Lower leg skin (tissue), 4 donors: Measurements from ENCODE around the gene ADARB2. TPM values are rescaled to one million over a fixed set of nuclear protein-coding genes. Genes with fewer than 3 reads are reported as not detected.
A peak's percentile ranks its signal among the peaks of the same experiment; 100 is the strongest.

Experiments used
- DNase-seq, 2 donors: peaks; one replicate each; pipeline ENCODE4 v3.0.0-alpha.2; 2019; ENCODE audit warnings: low spot score in 2 of 2
- H3K4me3 ChIP-seq: fragments of 200-600 bp; sonication (generic); 2 replicates; pipeline ENCODE4 v1.5.1; 2017; ENCODE audit warnings: mild to moderate bottlenecking, low read depth; ENCODE audit not compliant: poor library complexity, severe bottlenecking
- POLR2A ChIP-seq, 2 donors: fragments of 450-650 bp; IDR thresholded peaks; one replicate each; pipeline ENCODE4 v1.6.1; 2016 to 2017; ENCODE audit warnings: antibody characterized with exemption in 2 of 2, mild to moderate bottlenecking in 1 of 2, moderate library complexity in 1 of 2
- WGBS, 2 donors: methylation state at CpG; one replicate each; pipeline ENCODE4 v1.1.5; 2018; 5-methylcytosine and 5-hydroxymethylcytosine counted together
- intact Hi-C: fragments of 100-400 bp; cut with DNase I; formaldehyde crosslinking; loops from one replicate; pipeline ENCODE4 v1.15.0; 2023; ENCODE audit warnings: low total_unique reads
- total RNA-seq, 4 donors: library from RNA; depleted of rRNA; stranded (reverse); fragments of >200 nt; gene quantifications; one replicate each; pipeline ENCODE4 v1.1.0, GENCODE V29; 2016
- TF ChIP-seq, protein P1 (sequence below), 3 donors: fragments of 450-650 bp; IDR thresholded peaks; one replicate each; pipeline ENCODE4 v1.5.1; 2016; ENCODE audit warnings: antibody characterized with exemption in 3 of 3, mild to moderate bottlenecking in 3 of 3, moderate library complexity in 2 of 3

Gene ADARB2
- total RNA-seq, 4 donors from 2014 or later, result 0.72 to 3.6 (median 1.8) TPM

DNA sequence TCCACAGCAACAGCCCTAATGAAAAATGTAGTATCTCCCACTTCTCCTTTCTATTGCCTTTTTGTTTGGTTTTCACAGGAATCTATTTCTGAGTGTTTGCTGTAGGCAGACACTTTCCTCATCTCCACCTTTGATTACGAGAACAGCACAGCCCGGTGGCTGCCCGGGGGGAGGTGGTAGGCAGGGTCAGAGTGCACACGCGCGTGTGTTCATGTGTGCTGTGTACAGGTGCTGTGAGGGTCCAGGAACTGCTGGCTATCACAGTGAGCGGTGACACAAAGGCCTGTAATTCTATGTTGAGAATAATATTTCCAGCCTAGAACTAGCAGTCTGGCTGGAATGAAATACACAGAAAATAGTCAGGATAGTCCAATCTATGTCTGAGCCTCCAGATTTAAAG is 212.8 kb downstream of the ADARB2 start:
- 81 to 85% methylated on average over 7 of the region's 7 CpGs for WGBS, 2 donors
- intact Hi-C loops, result no loop called here
- DNase-seq, result peak in 1 of 2 donors; percentile 18
- H3K4me3 ChIP-seq, result no peak overlapping the region
- no peak for TF ChIP-seq POLR2A (IDR thresholded peaks at IDR 0.05)
- TF ChIP-seq, protein P1, sequence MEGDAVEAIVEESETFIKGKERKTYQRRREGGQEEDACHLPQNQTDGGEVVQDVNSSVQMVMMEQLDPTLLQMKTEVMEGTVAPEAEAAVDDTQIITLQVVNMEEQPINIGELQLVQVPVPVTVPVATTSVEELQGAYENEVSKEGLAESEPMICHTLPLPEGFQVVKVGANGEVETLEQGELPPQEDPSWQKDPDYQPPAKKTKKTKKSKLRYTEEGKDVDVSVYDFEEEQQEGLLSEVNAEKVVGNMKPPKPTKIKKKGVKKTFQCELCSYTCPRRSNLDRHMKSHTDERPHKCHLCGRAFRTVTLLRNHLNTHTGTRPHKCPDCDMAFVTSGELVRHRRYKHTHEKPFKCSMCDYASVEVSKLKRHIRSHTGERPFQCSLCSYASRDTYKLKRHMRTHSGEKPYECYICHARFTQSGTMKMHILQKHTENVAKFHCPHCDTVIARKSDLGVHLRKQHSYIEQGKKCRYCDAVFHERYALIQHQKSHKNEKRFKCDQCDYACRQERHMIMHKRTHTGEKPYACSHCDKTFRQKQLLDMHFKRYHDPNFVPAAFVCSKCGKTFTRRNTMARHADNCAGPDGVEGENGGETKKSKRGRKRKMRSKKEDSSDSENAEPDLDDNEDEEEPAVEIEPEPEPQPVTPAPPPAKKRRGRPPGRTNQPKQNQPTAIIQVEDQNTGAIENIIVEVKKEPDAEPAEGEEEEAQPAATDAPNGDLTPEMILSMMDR (IDR thresholded peaks at IDR 0.05), result no peak

DNA sequence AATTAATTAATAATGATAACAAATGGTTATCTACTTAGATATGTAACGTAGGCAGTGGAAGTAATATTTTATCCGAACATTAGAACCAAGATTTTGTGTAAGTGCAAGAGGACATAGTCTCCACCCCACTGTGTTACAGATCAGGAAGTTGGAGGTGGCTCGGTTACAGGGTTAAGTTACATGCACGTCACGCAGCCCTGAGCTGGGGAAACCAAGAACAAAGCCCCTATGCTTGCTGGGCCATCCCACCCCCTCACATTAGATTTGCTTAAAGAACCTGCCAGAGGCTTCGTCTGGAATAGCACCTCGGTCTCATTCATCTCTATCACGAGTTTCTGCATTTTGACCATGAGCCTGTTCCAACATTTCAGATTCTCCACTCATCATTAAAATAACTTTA is 214.1 kb downstream of the ADARB2 start:
- DNase-seq, result peak in 1 of 2 donors; percentile 36
- TF ChIP-seq, protein P1 (IDR thresholded peaks at IDR 0.05), result no peak
- no peak for TF ChIP-seq POLR2A (IDR thresholded peaks at IDR 0.05)
- 60 to 66% methylated on average over 8 of the region's 8 CpGs for WGBS, 2 donors
- H3K4me3 ChIP-seq, result no peak overlapping the region
- intact Hi-C loops, result no loop called here

DNA sequence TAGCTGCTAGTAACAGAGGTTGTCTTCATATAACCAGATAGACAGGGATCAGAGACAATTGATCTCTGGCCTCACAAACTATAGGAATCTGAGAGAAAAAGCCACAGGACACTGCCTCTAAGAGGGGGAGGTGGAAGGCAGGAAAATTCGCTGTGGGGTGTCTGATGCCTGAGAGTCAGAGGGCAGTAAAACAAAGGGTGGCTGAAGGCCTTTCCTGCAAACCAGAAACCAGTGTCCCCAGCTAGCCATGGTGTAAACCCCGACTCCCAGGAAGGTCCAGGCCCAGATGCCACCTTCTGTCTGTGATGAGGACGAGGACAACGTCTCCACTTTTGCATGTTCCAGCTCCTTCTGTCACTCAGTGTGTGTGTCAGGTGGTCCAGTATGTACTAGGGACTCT is 215.1 kb downstream of the ADARB2 start:
- WGBS, 2 donors, result 70 to 83% methylated on average over 4 of the region's 4 CpGs
- intact Hi-C loops, result no loop called here
- DNase-seq, result peak in 1 of 2 donors; percentile 60

DNA sequence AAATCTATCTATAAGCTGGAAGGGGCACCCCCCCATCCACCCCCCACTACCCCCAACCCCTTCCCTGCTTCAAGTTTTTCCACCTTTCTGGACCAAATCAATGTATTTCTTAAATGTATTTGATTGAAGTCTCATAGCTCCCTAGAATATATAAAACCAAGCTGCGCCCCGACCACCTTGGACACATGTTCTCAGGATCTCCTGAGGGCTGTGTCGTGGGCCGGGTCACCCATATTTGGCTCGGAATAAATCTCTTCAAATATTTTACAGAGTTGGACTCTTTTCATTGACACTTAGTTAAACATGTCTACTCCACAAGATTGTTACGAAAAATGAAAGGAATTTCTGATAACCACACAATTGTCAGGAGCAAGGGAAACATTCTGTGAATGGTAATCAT is 215.6 kb downstream of the ADARB2 start:
- no peak for TF ChIP-seq POLR2A (IDR thresholded peaks at IDR 0.05)
- TF ChIP-seq, protein P1 (IDR thresholded peaks at IDR 0.05), result no peak
- 84 to 88% methylated on average over 6 of the region's 6 CpGs for WGBS, 2 donors
- DNase-seq, result peak in 1 of 2 donors; percentile 65
- intact Hi-C loops, result no loop called here
- no peak overlapping the region for H3K4me3 ChIP-seq

More for the DNA sequence above, 215.1 kb downstream of the ADARB2 start:
- TF ChIP-seq, protein P1 (IDR thresholded peaks at IDR 0.05), result no peak
- no peak for TF ChIP-seq POLR2A (IDR thresholded peaks at IDR 0.05)
- no peak overlapping the region for H3K4me3 ChIP-seq

DNA sequence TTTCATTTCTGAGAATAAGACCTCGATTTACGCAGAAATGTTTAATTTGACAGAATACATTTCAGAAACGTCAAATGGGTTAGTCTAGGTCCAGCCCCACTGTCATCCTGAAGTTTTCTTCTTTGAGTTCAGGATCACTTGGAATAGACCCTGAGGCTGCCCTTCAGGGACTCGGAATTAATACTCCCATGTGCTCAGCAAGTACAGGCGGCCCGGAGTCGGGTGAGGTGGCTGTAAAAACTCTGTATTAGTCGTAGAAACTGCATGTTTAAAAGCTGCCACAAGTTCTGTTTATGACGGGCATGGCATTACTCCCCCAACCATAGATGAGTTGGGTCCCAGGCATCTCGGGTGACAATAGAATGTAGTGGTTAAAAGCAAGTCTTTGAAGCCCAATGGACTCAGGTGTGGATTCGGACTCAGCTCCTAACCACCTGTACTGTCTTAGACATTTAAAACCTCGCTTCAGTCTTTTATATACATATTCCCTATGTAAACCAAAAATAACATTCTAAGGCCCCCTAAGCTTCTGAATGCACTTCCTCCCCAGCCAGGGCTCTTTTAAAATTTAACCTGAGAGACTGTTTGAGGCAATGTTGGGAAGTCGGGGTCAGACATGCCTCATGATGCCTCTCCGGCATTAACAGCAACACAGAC is 216.3 kb downstream of the ADARB2 start:
- DNase-seq, result no peak
- WGBS, 2 donors, result 70 to 79% methylated on average over 14 of the region's 14 CpGs
- H3K4me3 ChIP-seq, result no peak overlapping the region
- TF ChIP-seq, protein P1 (IDR thresholded peaks at IDR 0.05), result no peak
- TF ChIP-seq POLR2A (IDR thresholded peaks at IDR 0.05), result no peak
- intact Hi-C loops, result no loop called here

DNA sequence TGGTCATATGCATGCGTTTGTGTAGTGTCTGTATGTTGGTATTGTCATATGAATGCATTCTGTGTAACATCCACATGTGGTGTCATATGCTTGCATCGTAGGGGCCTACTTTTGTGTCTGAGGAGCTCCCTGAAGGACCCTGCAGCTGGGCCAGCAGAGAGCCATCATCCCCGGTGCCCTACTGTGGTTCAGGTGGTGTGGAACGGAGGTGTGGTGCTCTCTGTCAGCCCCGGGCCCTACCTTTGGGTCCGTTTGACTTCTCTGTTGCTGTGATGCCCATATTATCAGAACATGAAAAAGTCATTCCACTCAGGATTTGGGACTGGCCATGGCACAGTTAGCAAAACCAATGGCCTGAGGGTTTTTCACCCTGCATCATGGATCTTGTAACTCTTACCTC is 217.9 kb downstream of the ADARB2 start:
- H3K4me3 ChIP-seq, result no peak overlapping the region
- TF ChIP-seq, protein P1 (IDR thresholded peaks at IDR 0.05), result no peak
- TF ChIP-seq POLR2A (IDR thresholded peaks at IDR 0.05), result no peak
- intact Hi-C loops, result no loop called here
- 82 to 94% methylated on average over 6 of the region's 6 CpGs for WGBS, 2 donors
- peak in 1 of 2 donors; percentile 71 for DNase-seq
